ENCODE data around the gene LEKR1.
"Not testable (repeated sequence)": the region's sequence is repeated elsewhere in the genome, so short reads cannot be mapped to it uniquely, and the experiment has no call there.

LEKR1 gene

GRCh38 chr3:156910022-156910421 lies 83.9 kb downstream of the LEKR1 start:
- POLR2A ChIA-PET = no interaction called here
- CTCF ChIA-PET = interaction anchor here (1.0 to 2.1 kb wide), 3 partner anchors 11 to 102 kb away, joined by 3 to 10 read pairs (median 4); no protein-coding TSS in a partner anchor
- DNase-seq (ENCODE audit: extremely low spot score) = no peak
- TF ChIP-seq CTCF (IDR thresholded peaks at IDR 0.05; ENCODE audit: control extremely low read depth, extremely low read depth, low read depth, missing control alignments) = no peak

- DNase-seq (ENCODE audit: extremely low spot score); POLR2A ChIA-PET: not testable (repeated sequence)
- CTCF ChIA-PET = interaction anchor here (2.2 kb wide), 1 partner anchor 8 kb away, joined by 7 read pairs; no protein-coding TSS in a partner anchor
Measured at GRCh38 chr3:156910831-156911230, 84.7 kb downstream of the LEKR1 start.

- CTCF ChIA-PET; DNase-seq (ENCODE audit: extremely low spot score); POLR2A ChIA-PET: not testable (repeated sequence)
Measured at GRCh38 chr3:156914300-156914699, 88.1 kb downstream of the LEKR1 start.

- POLR2A ChIA-PET = no interaction called here
- no peak for TF ChIP-seq CTCF (IDR thresholded peaks at IDR 0.05; ENCODE audit: control extremely low read depth, extremely low read depth, low read depth, missing control alignments)
- no peak for DNase-seq (ENCODE audit: extremely low spot score)
- CTCF ChIA-PET = no interaction called here
Measured at GRCh38 chr3:156915372-156915771, 89.2 kb downstream of the LEKR1 start.

GRCh38 chr3:156918746-156919145 lies 92.6 kb downstream of the LEKR1 start:
- no peak for TF ChIP-seq CTCF (IDR thresholded peaks at IDR 0.05; ENCODE audit: control extremely low read depth, extremely low read depth, low read depth, missing control alignments)
- POLR2A ChIA-PET = no interaction called here
- DNase-seq (ENCODE audit: extremely low spot score) = no peak
- CTCF ChIA-PET = interaction anchor here (1.0 to 2.7 kb wide), 3 partner anchors 10 to 33 kb away, joined by 3 to 7 read pairs (median 6); no protein-coding TSS in a partner anchor

- ChIA-PET CTCF (interaction anchor here (1.0 to 2.7 kb wide), 3 partner anchors 11 to 34 kb away, joined by 3 to 7 read pairs (median 6); no protein-coding TSS in a partner anchor), POLR2A (no interaction called here)
- TF ChIP-seq CTCF (IDR thresholded peaks at IDR 0.05; ENCODE audit: control extremely low read depth, extremely low read depth, low read depth, missing control alignments) = no peak
- DNase-seq (ENCODE audit: extremely low spot score) = no peak
Measured at GRCh38 chr3:156919818-156920217, 93.7 kb downstream of the LEKR1 start.

- ChIA-PET CTCF (interaction anchor here (2.7 kb wide), 1 partner anchor 16 kb away, joined by 6 read pairs; no protein-coding TSS in a partner anchor), POLR2A (no interaction called here)
- no peak for TF ChIP-seq CTCF (IDR thresholded peaks at IDR 0.05; ENCODE audit: control extremely low read depth, extremely low read depth, low read depth, missing control alignments)
- DNase-seq (ENCODE audit: extremely low spot score) = no peak
Measured at GRCh38 chr3:156920399-156920798, 94.2 kb downstream of the LEKR1 start.

- no peak for DNase-seq (ENCODE audit: extremely low spot score)
- CTCF ChIA-PET = interaction anchor here (1.5 to 1.8 kb wide), 2 partner anchors 14 to 32 kb away, joined by 3 to 4 read pairs; no protein-coding TSS in a partner anchor
- TF ChIP-seq CTCF (IDR thresholded peaks at IDR 0.05; ENCODE audit: control extremely low read depth, extremely low read depth, low read depth, missing control alignments) = no peak
- POLR2A ChIA-PET = no interaction called here
Measured at GRCh38 chr3:156923349-156923748, 97.2 kb downstream of the LEKR1 start.
